Activated naive CD8-positive, alpha-beta T cell treated with anti-CD3 and anti-CD28 coated beads for 36 hours (primary cell): ENCODE measurements around the gene FGF13. TPM values are rescaled to one million over a fixed set of nuclear protein-coding genes. Genes with fewer than 3 reads are reported as not detected.

Experiments
- DNase-seq: peaks from one replicate; pipeline ENCODE4 v3.0.0; 2021
- H3K27ac Mint-ChIP-seq: one replicate; pipeline ENCODE4 v1.8.0; 2022; ENCODE audit warnings: mild to moderate bottlenecking, moderate library complexity, mixed read lengths
- H3K27me3 Mint-ChIP-seq: one replicate; pipeline ENCODE4 v1.8.0; 2022; ENCODE audit warnings: mild to moderate bottlenecking, mixed read lengths
- H3K36me3 Mint-ChIP-seq: one replicate; pipeline ENCODE4 v1.8.0; 2021; ENCODE audit warnings: mild to moderate bottlenecking, mixed read lengths
- H3K4me1 Mint-ChIP-seq: one replicate; pipeline ENCODE4 v1.8.0; 2021; ENCODE audit warnings: mixed read lengths
- H3K4me3 Mint-ChIP-seq: one replicate; pipeline ENCODE4 v1.8.0; 2022; ENCODE audit warnings: mild to moderate bottlenecking, moderate library complexity, mixed read lengths
- H3K9me3 Mint-ChIP-seq: one replicate; pipeline ENCODE4 v1.8.0; 2022; ENCODE audit warnings: mixed read lengths
- total RNA-seq, 2 experiments: library from RNA; stranded (reverse); gene quantifications; one replicate each; pipeline ENCODE4 v1.2.3, GENCODE V29; 2021

The FGF13 gene
- total RNA-seq, 2 experiments from 2014 or later: not detected

DNA sequence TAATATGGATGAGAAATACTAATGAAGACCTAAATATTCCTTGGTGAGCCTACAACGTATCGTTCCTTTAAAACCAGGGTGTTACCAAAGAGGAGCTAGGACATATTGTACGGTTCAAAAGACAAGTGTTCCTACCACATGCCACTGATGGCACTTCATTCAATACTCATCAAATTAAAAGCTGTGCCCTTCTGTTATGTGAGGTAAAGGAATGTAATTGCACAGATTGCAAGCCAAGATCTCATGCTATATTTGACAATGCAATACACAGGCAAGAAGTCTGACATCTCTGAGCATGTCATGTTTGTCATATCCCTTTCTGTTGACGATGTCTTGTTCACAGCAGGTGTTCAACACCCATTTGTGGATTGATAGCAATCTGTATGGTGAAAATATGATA is 6.9 kb downstream of the FGF13 start:
- H3K4me1 Mint-ChIP-seq: no peaks in the 10 kb centered on the region
- H3K27ac Mint-ChIP-seq: no peak overlapping the region
- H3K4me3 Mint-ChIP-seq: no peak overlapping the region
- H3K9me3 Mint-ChIP-seq: no peaks in the 10 kb centered on the region
- peaks cover 4% of the 10 kb centered on the region for H3K27me3 Mint-ChIP-seq
- no peak for DNase-seq
- no peaks in the 10 kb centered on the region for H3K36me3 Mint-ChIP-seq

DNA sequence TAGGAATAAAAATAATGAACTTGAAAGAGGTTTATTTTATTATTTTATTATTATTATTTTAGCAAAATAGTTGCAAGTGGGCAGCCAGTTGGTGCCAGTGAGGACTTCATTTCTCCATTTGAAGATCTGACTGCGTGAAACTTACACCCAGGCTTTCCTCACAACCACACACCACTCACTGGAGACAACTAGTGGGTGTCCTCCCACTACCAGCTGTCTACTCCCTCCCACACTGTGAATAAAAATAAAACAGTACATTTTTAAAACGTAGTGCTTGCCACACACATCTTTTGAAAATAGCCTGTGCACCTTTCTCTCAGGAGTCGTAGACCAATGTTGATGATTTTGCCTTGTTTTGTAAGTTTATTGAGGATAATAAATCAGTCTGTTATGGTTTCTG is 7.4 kb downstream of the FGF13 start:
- Mint-ChIP-seq H3K27me3 (peaks cover under 1% of the 10 kb centered on the region), H3K36me3 (no peaks in the 10 kb centered on the region), H3K9me3 (no peaks in the 10 kb centered on the region), H3K4me1 (no peaks in the 10 kb centered on the region), H3K27ac (no peak overlapping the region), H3K4me3 (no peak overlapping the region)
- no peak for DNase-seq

DNA sequence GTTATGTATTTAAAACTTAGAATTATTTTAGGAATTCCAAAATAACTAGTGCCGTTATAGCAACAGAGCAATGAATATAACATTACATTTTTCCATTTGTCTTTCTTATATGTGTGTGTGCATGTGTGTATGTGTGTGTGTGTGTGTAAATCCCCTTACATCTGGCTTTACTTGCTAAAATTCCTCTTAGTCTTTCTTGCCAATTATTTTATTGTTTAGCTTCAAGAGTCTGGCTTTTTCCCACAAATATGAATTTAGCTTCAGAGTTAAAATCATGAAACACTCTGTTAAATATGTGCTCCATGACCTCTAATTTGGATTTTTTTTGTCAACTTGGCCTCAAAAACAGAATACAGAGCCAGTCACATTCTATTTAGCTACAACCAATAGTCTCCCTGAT is 18.9 kb downstream of the FGF13 start:
- no peak overlapping the region for H3K4me3 Mint-ChIP-seq
- no peak for DNase-seq
- H3K36me3 Mint-ChIP-seq: no peaks in the 10 kb centered on the region
- no peaks in the 10 kb centered on the region for H3K4me1 Mint-ChIP-seq
- no peaks in the 10 kb centered on the region for H3K9me3 Mint-ChIP-seq
- H3K27ac Mint-ChIP-seq: no peak overlapping the region
- H3K27me3 Mint-ChIP-seq: peaks cover 4% of the 10 kb centered on the region

GRCh38 chrX:138691186-138691585 is 20.3 kb downstream of the FGF13 start:
- peaks cover 4% of the 10 kb centered on the region for H3K27me3 Mint-ChIP-seq
- DNase-seq: no peak
- H3K4me3 Mint-ChIP-seq: no peak overlapping the region
- H3K36me3 Mint-ChIP-seq: no peaks in the 10 kb centered on the region
- no peaks in the 10 kb centered on the region for H3K9me3 Mint-ChIP-seq
- no peaks in the 10 kb centered on the region for H3K4me1 Mint-ChIP-seq
- no peak overlapping the region for H3K27ac Mint-ChIP-seq

DNA sequence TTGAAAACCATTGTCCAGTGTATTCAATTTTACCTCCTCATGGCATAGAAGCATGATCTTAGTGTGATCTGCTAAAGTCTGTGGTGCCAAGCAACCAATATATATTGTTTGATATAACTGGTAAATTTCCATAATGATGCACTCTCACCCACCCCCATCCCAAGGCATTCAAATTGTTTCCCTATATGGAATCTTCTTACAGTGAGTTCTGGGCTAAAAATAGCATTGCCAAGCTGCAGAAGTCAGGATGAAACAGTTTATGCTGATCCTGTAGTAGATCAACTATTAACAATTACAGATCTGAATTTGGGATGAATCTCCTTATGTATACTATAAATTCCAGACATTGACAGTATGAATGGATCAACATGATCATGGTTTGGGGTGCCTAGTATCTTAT is 20.9 kb downstream of the FGF13 start:
- Mint-ChIP-seq H3K27ac (no peak overlapping the region), H3K27me3 (peaks cover 4% of the 10 kb centered on the region), H3K4me3 (no peak overlapping the region), H3K9me3 (no peaks in the 10 kb centered on the region), H3K36me3 (no peaks in the 10 kb centered on the region), H3K4me1 (no peaks in the 10 kb centered on the region)
- no peak for DNase-seq

DNA sequence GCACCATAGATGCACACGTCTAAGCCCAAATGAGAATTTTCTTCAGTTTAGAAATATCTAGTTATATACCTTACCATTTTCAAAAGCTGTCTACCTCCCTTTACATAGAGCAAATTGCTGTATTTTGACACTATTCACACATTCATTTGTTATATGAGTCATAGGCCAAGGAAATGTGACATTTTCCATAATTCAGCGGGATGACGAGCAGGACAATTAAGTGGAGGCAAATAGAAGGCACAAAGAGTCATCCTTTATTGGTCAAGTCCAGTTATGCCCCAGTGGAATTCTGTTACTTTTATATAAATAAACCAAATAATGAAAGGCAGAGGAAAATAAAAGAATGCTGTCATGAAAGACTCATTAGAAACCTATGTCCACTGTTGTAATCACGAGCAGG is 27.9 kb downstream of the FGF13 start:
- no peak for DNase-seq
- Mint-ChIP-seq H3K27me3 (no peaks in the 10 kb centered on the region), H3K36me3 (no peaks in the 10 kb centered on the region), H3K9me3 (no peaks in the 10 kb centered on the region), H3K27ac (no peak overlapping the region), H3K4me1 (no peaks in the 10 kb centered on the region), H3K4me3 (no peak overlapping the region)

GRCh38 chrX:138669693-138670092 is 41.8 kb downstream of the FGF13 start:
- Mint-ChIP-seq H3K36me3 (no peaks in the 10 kb centered on the region), H3K27ac (no peak overlapping the region), H3K4me1 (no peaks in the 10 kb centered on the region), H3K4me3 (no peak overlapping the region), H3K27me3 (no peaks in the 10 kb centered on the region), H3K9me3 (peaks cover 2% of the 10 kb centered on the region)
- no peak for DNase-seq

- Mint-ChIP-seq H3K4me1 (no peaks in the 10 kb centered on the region), H3K4me3 (no peak overlapping the region), H3K36me3 (no peaks in the 10 kb centered on the region), H3K27me3 (no peaks in the 10 kb centered on the region), H3K9me3 (peaks cover 2% of the 10 kb centered on the region), H3K27ac (no peak overlapping the region)
- no peak for DNase-seq
Measured at GRCh38 chrX:138664466-138664865, 47.1 kb downstream of the FGF13 start.

GRCh38 chrX:138664016-138664415 is 47.5 kb downstream of the FGF13 start:
- Mint-ChIP-seq H3K9me3 (peaks cover 2% of the 10 kb centered on the region), H3K4me1 (no peaks in the 10 kb centered on the region), H3K27ac (no peak overlapping the region), H3K36me3 (no peaks in the 10 kb centered on the region), H3K4me3 (no peak overlapping the region), H3K27me3 (no peaks in the 10 kb centered on the region)
- no peak for DNase-seq

DNA sequence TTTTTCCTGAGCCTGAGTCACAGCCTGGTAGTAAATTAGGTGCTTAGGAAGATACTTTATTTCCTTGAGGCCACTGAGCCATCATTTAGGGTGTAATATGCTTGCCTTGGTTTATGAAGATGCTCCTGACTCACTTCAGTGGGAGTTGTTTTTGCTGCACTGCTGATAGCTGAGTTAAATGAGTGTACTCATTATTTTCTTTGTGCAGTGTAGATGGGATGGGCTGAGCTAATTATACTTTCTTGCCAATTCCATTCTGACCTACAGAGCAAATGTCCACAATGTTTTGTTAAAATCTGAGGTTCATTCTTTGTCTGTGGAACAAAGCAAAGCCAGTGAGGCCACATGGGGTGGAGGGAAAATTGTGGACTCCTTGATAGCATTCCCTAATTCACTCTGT is 60.0 kb downstream of the FGF13 start:
- Mint-ChIP-seq H3K27ac (no peak overlapping the region), H3K4me1 (no peaks in the 10 kb centered on the region), H3K27me3 (no peaks in the 10 kb centered on the region)

DNA sequence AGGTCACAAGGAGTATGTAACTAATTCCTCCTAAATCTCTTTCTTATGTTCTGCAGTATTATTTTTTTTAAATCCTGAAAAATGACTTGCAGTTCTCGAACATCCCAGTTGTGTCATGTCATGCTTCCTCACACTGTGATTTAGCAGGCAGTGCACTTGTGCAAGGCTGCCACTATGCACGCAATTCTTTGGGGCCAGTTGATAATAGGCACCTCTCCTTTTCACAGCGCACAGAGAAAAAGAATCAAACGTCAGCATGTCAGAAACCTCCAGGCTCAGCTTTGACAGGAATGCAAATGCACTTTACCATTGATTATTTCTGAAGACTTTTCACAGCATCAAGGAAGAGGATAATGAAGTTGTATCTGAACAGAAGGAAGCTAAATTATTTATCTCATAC is 62.9 kb downstream of the FGF13 start:
- H3K9me3 Mint-ChIP-seq: no peaks in the 10 kb centered on the region
- H3K27ac Mint-ChIP-seq: no peak overlapping the region
- H3K4me1 Mint-ChIP-seq: no peaks in the 10 kb centered on the region
- DNase-seq: no peak
- H3K36me3 Mint-ChIP-seq: no peaks in the 10 kb centered on the region
- no peak overlapping the region for H3K4me3 Mint-ChIP-seq
- no peaks in the 10 kb centered on the region for H3K27me3 Mint-ChIP-seq

More for the DNA sequence above, 60.0 kb downstream of the FGF13 start:
- Mint-ChIP-seq H3K9me3 (no peaks in the 10 kb centered on the region), H3K4me3 (no peak overlapping the region), H3K36me3 (no peaks in the 10 kb centered on the region)
- no peak for DNase-seq

- Mint-ChIP-seq H3K36me3 (no peaks in the 10 kb centered on the region), H3K27ac (no peak overlapping the region), H3K27me3 (no peaks in the 10 kb centered on the region), H3K9me3 (no peaks in the 10 kb centered on the region), H3K4me3 (no peak overlapping the region), H3K4me1 (no peaks in the 10 kb centered on the region)
- DNase-seq: no peak
Measured at GRCh38 chrX:138638996-138639395, 72.5 kb downstream of the FGF13 start.
